Stimulated activated CD8-positive, alpha-beta memory T cell treated with anti-CD3 and anti-CD28 coated beads, Interleukin-12 subunit alpha, Interleukin-12 subunit beta, amount 100 ng/mL, for 4 hours (primary cell): ENCODE data around the gene TMEM109.

Source experiments
- DNase-seq: peaks from one replicate; pipeline ENCODE4 v3.0.0-alpha.2; 2020; ENCODE audit warnings: low read depth

TMEM109 gene

GRCh38 chr11:60970890-60971289, 56.9 kb downstream of the TMEM109 start:
- no peak for DNase-seq

DNA sequence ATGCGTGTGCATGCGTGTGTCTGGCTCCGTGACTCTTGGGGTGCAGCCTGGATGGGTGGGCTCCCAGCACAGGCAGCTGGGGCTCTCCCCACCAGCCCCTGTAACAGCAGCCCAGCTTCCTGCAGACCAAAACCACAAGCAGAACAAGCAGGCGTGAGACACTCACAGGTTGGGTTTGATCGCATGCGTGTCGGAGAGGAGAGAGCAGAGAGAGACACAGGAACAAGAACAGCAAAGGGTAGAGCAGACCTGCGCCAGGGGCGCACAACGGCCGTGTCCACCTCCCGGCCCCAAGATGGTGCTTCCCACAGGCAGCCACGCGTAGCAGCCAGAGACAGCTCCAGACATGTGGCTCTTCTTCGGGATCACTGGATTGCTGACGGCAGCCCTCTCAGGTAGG, 57.6 kb downstream of the TMEM109 start, which contains the start of gene CD6:
TSS of gene CD6 (plus strand) at position 161 of the 400 bp plus-strand sequence. CDS start at position 347, 186 bp downstream.
- DNase-seq, result peak; percentile 45

- no peak for DNase-seq
These were observed 58.4 kb downstream of the TMEM109 start for GRCh38 chr11:60972182-60973030.
